Neutrophil (primary cell): Measurements from ENCODE around the gene EPX.
A peak's percentile ranks its signal among the peaks of the same experiment; 100 is the strongest.

Source experiments
- H3K27ac ChIP-seq: fragments of 200-600 bp; sonication (generic); 2 replicates; pipeline ENCODE4 v1.5.1; 2016; ENCODE audit warnings: mild to moderate bottlenecking, moderate library complexity
- H3K27me3 ChIP-seq: fragments of 200-600 bp; sonication (generic); 2 replicates; pipeline ENCODE4 v1.6.0; 2016; ENCODE audit warnings: mild to moderate bottlenecking
- H3K36me3 ChIP-seq: fragments of 200-600 bp; sonication (generic); 2 replicates; pipeline ENCODE4 v1.5.1; 2017
- H3K4me1 ChIP-seq, 2 experiments: fragments of 200-600 bp in 1 of 2; sonication (generic) in 1 of 2; 1 replicate in 1 of 2; 2 replicates in 1 of 2; pipeline versions ENCODE4 v1.5.1 to v1.6.1; 2013 to 2016; ENCODE audit warnings: low read depth in 1 of 2, low read length in 1 of 2, mild to moderate bottlenecking in 1 of 2, moderate library complexity in 1 of 2; ENCODE audit not compliant: control insufficient read depth in 1 of 2, insufficient read depth in 1 of 2
- H3K4me3 ChIP-seq, 2 experiments: fragments of 200-600 bp in 1 of 2; sonication (generic) in 1 of 2; 1 replicate in 1 of 2; 2 replicates in 1 of 2; pipeline ENCODE4 v1.5.1; 2013 to 2016; ENCODE audit warnings: low read depth in 1 of 2, low read length in 1 of 2, mild to moderate bottlenecking in 1 of 2, moderate library complexity in 1 of 2
- H3K9me3 ChIP-seq: fragments of 200-600 bp; sonication (generic); 2 replicates; pipeline ENCODE4 v1.5.1; 2016
- TF ChIP-seq, protein P1 (sequence below): fragments of 200-600 bp; sonication (generic); IDR thresholded peaks from 2 replicates; pipeline ENCODE4 v1.5.1; 2016; ENCODE audit warnings: antibody characterized with exemption

EPX gene

GRCh38 chr17:58217766-58218165, 25.2 kb downstream of the EPX start:
- TF ChIP-seq, protein P1, sequence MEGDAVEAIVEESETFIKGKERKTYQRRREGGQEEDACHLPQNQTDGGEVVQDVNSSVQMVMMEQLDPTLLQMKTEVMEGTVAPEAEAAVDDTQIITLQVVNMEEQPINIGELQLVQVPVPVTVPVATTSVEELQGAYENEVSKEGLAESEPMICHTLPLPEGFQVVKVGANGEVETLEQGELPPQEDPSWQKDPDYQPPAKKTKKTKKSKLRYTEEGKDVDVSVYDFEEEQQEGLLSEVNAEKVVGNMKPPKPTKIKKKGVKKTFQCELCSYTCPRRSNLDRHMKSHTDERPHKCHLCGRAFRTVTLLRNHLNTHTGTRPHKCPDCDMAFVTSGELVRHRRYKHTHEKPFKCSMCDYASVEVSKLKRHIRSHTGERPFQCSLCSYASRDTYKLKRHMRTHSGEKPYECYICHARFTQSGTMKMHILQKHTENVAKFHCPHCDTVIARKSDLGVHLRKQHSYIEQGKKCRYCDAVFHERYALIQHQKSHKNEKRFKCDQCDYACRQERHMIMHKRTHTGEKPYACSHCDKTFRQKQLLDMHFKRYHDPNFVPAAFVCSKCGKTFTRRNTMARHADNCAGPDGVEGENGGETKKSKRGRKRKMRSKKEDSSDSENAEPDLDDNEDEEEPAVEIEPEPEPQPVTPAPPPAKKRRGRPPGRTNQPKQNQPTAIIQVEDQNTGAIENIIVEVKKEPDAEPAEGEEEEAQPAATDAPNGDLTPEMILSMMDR, result no peak
- no peak overlapping the region for H3K27ac ChIP-seq
- H3K36me3 ChIP-seq, result no peaks in the 10 kb centered on the region
- H3K27me3 ChIP-seq, result no peaks in the 10 kb centered on the region
- no peak overlapping the region for H3K4me3 ChIP-seq
- H3K4me1 ChIP-seq, result peaks cover 15 to 19% of the 10 kb centered on the region in 2 experiments
- no peaks in the 10 kb centered on the region for H3K9me3 ChIP-seq

GRCh38 chr17:58219007-58219788, 26.7 kb downstream of the EPX start, which contains the start of gene MKS1:
Gene MKS1, minus strand, starts transcription at chr17:58219255. Its CDS starts 25 bp downstream, at chr17:58219230.
- no peaks in the 10 kb centered on the region for H3K9me3 ChIP-seq
- H3K27ac ChIP-seq, result peak within 1 kb of the TSS; percentile 58
- peak within 1 kb of the TSS; percentile 68 to 69 for H3K4me3 ChIP-seq
- TF ChIP-seq, protein P1, result peak; percentile 35
- peaks cover 15 to 19% of the 10 kb centered on the region in 2 experiments for H3K4me1 ChIP-seq
- no peaks in the 10 kb centered on the region for H3K36me3 ChIP-seq
- peaks cover 2% of the 10 kb centered on the region for H3K27me3 ChIP-seq

GRCh38 chr17:58219789-58220183, 27.3 kb downstream of the EPX start:
- H3K36me3 ChIP-seq, result no peaks in the 10 kb centered on the region
- H3K27ac ChIP-seq, result peak overlapping the region; percentile 58
- peaks cover 6% of the 10 kb centered on the region for H3K27me3 ChIP-seq
- H3K4me3 ChIP-seq, result peak overlapping the region; percentile 68 to 69
- peaks cover 15 to 19% of the 10 kb centered on the region in 2 experiments for H3K4me1 ChIP-seq
- no peaks in the 10 kb centered on the region for H3K9me3 ChIP-seq
- TF ChIP-seq, protein P1, result no peak

DNA sequence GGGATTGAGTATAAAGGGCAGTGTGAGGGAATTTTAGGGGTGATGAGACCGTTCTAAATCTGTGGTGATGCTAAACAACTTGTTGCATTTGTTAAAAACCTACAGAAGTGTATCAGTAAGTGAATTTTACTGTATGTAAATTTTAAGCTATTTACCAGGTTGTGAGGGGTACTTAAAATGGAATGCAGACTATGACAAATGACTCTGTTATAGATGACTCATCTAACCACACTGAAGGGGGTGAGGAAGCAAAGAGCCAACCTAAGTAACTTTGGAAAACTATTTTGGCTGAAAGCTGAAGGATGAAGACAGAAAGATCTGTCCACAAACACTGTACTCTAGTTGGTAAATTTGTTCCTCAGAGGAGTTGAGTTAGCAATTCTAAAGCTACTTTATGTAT, 31.8 kb downstream of the EPX start:
- Histone ChIP-seq H3K27ac (no peak overlapping the region), H3K4me3 (no peak overlapping the region), H3K9me3 (no peaks in the 10 kb centered on the region), H3K36me3 (no peaks in the 10 kb centered on the region), H3K4me1 (peaks cover 7 to 9% of the 10 kb centered on the region in 2 experiments), H3K27me3 (peaks cover 30% of the 10 kb centered on the region)
- TF ChIP-seq, protein P1, result no peak

GRCh38 chr17:58227733-58228132, 35.2 kb downstream of the EPX start:
- Histone ChIP-seq H3K4me3 (no peak overlapping the region), H3K27me3 (peaks cover 43% of the 10 kb centered on the region), H3K4me1 (no peaks in the 10 kb centered on the region), H3K9me3 (no peaks in the 10 kb centered on the region), H3K27ac (no peak overlapping the region), H3K36me3 (no peaks in the 10 kb centered on the region)
- TF ChIP-seq, protein P1, result no peak
